ENCODE results near the gene RAD51B.
"Not testable (repeated sequence)": the region's sequence is repeated elsewhere in the genome, so short reads cannot be mapped to it uniquely, and the experiment has no call there.

RAD51B gene

DNA sequence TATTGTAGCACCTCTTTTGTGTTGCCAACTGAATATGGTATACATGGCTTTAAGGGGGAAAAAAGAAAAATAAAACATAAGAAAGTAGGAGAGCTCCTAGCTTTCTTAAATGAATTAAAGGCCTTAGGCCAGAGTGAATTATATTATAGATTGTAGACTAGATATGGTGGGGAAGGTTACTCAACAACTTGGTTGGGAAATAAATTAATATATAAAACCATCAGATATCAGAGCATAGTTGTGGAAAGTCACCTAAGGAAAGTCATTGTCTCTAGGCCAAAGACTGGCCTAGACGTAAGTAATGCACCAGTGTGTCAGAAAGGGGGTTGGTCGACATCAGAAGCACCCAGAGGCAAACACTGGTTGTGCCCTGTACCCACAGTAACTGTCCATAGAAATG, 391.8 kb downstream of the RAD51B start:
- no peak for DNase-seq (ENCODE audit: low read depth in 2 of 2)

GRCh38 chr14:68211886-68212285, 392.3 kb downstream of the RAD51B start:
- no peak for DNase-seq (ENCODE audit: low read depth in 2 of 2)

DNA sequence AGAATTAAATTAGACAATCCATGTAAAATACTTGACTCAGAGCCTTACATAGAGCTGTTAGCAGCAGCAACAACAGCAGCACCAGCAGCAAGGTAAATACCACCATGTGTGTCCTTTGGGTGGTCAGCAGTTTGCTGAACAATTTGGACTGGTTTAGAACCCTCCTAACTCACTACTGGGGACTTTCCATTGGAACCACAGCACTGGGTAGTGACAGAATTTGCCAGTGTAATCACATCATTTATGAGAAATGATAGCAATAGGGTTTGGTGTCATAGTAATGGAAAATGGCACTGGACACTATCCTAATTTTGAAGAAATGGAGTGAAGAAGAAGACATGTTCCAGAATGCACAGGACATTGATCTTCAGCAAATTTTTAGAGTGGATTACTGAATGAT, 392.8 kb downstream of the RAD51B start:
- no peak for DNase-seq (ENCODE audit: low read depth in 2 of 2)

- no peak for DNase-seq (ENCODE audit: low read depth in 2 of 2)
Observed at GRCh38 chr14:68214431-68214830, 394.9 kb downstream of the RAD51B start.

- no peak for DNase-seq (ENCODE audit: low read depth in 2 of 2)
Observed at GRCh38 chr14:68215629-68216028, 396.1 kb downstream of the RAD51B start.

- no peak for DNase-seq (ENCODE audit: low read depth in 2 of 2)
Observed at GRCh38 chr14:68216079-68216478, 396.5 kb downstream of the RAD51B start.

- DNase-seq (ENCODE audit: low read depth in 2 of 2), result no peak
Observed at GRCh38 chr14:68216957-68217356, 397.4 kb downstream of the RAD51B start.

DNA sequence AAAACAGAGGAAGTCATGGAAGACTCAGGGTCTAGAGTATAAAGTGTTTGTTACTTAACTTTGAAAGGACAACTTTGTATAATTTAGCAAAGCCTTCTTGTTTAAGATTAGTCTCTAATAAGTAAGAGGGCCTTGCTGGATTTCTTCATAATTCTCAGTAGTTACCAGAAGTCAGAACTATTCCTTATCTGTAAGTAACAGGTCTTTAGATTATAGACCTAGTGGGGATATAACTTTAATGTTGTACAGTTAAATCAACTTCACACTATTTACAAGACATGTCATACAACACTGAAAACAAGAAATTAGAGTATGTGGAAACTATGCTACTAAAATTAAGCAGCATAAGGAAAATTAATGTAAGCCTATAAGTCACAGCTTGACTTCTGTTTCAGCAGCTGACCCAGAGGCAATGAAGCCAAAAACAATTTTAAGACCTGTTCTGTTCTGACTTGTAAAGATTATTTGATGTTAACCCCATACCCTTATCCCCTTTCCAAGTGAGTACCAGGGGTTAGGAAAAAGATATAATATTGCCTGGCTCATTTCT, 398.3 kb downstream of the RAD51B start:
- no peak for DNase-seq (ENCODE audit: low read depth in 2 of 2)

GRCh38 chr14:68219407-68219806, 399.8 kb downstream of the RAD51B start:
- no peak for DNase-seq (ENCODE audit: low read depth in 2 of 2)

DNA sequence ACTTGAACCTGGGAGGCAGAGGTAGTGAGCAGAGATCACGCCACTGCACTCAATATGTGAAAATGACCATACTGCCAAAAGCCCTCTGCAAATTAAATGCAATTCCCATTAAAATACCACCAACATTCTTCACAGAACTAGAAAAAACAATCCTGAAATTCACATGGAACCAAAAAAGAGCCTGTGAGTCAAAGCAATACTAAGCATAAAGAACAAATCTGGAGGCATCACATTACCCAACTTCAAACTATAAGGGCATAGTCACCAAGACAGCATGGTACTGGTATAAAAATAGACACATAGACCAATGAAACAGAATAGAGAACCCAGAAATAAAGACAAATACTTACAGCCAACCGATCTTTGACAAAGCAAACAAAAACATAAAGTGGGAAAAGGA, 401.5 kb downstream of the RAD51B start:
- DNase-seq (ENCODE audit: low read depth in 2 of 2), result not testable (repeated sequence)

GRCh38 chr14:68222154-68222553, 402.6 kb downstream of the RAD51B start:
- no peak for DNase-seq (ENCODE audit: low read depth in 2 of 2)

GRCh38 chr14:68222726-68223125, 403.1 kb downstream of the RAD51B start:
- no peak for DNase-seq (ENCODE audit: low read depth in 2 of 2)

- DNase-seq (ENCODE audit: low read depth in 2 of 2), result no peak
Observed at GRCh38 chr14:68223631-68224030, 404.1 kb downstream of the RAD51B start.

DNA sequence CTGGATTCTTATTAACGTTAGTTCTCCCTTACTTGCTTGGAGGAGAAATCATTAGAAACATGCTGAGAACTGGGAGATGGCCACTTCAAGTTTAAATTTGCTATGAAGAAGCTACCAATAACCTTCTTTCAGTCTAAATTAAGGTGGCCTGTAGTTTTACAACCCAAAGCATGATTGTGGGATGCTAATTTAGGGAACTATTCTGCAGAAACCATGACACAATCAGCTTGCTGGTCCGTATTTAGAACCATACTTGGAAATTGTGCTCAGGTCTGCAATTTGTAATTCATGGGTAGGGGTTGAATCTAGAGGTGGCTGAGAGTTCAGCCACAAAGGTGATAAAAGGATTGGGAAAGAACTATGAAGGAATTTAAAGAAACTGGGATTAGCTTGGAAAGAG, 405.7 kb downstream of the RAD51B start:
- DNase-seq (ENCODE audit: low read depth in 2 of 2), result no peak

- DNase-seq (ENCODE audit: low read depth in 2 of 2), result no peak
Observed at GRCh38 chr14:68226523-68226922, 406.9 kb downstream of the RAD51B start.

DNA sequence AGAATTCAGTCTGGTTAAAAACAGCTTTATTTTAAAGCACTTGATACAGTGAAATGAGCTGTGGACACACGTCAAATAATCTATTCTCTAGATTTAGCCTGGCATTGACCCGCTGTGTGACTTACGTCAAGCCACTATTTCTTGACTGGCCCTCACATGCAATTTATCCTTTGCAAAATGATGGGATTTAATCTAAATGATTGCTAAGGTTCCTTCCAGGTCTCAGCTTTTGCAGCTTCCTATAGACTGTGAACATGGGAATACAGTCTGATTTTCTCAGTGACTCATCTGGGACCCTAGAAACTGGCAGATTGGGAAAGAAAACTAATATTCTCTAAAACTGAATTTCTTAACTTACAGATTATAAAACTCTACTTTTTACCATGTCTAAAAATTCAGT, 409.1 kb downstream of the RAD51B start:
- DNase-seq (ENCODE audit: low read depth in 2 of 2), result no peak

DNA sequence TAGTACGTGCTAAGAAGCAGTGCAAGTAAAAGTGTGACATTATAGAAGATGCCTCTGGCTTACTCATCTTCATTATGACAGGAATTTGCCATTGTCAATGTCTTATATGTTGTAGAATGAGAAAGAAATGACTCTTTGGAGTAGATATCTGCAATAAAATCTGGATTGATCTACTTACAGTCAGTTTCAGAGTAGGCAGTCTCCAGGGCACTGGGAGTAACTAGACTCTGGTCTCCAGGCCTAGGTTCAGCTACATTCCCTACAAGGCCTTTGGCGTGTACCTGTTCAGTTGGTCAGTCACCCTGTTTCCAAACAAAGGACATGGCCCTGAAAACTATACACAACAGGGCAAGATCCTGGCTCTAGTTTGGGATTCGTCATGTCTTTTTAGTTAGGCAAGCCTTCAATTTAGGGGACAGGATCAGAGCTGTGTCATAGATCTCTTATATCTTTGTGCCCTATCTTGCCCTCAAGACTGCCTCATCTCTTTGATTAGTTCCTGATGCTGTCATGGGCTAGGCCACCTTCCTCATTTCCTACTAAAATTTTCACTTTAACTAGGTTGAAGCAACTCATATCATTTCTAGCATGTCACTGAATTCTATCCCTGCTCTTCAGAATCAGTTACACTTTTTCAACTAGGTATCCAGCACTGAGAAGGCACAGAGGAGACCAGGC, 410.0 kb downstream of the RAD51B start:
- no peak for DNase-seq (ENCODE audit: low read depth in 2 of 2)

GRCh38 chr14:68230202-68230949, 410.8 kb downstream of the RAD51B start:
- no peak for DNase-seq (ENCODE audit: low read depth in 2 of 2)

GRCh38 chr14:68230950-68231717, 411.6 kb downstream of the RAD51B start:
- DNase-seq (ENCODE audit: low read depth in 2 of 2), result no peak

- DNase-seq (ENCODE audit: low read depth in 2 of 2), result no peak
Observed at GRCh38 chr14:68231898-68232297, 412.3 kb downstream of the RAD51B start.

DNA sequence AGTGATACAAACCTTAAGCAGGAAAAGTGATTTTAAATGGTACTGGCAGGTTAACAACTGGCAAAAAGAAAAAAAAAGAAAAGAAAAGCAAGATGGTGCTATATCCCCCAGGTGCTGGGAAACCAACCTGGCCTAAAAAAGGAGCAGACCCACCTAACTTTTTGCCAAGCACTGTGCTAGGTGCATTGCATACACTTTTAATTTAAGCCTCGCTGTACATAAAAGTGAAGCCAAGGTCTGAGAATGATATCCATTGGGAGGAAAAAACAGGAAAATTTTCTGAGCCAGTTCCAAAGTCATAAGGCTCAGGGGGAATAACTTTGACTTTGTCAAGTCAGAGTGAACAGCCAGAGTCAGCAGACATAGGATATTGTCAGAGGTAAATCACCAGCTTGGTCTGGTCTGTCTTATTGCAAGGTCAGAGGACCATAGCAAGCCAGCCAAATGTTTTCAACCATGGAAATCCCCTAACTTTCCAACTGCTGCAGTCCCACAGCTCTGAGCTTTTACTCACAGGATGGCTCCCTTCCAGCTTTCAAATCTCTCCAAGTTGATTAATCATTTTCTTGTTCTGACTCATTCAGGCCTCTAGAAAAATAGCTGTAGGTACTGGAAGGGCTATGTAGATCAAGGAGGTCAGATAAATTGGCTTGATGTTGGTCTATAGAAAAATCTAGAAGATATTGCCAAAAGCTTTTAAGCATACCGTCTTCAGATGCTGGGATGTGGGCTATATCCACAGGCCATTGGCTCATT, 412.9 kb downstream of the RAD51B start:
- peak; percentile 96 to 97 for DNase-seq (ENCODE audit: low read depth in 2 of 2)
